GM15510 (cell line): ENCODE measurements around the gene ZNF837.
A peak's percentile ranks its signal among the peaks of the same experiment; 100 is the strongest.

ENCODE experiments used
- POLR2A ChIP-seq: IDR thresholded peaks from 3 replicates; pipeline ENCODE4 v1.6.1; 2011; ENCODE audit warnings: borderline replicate concordance; ENCODE audit not compliant: insufficient read length; ENCODE audit errors: extremely low read depth

ZNF837 gene

GRCh38 chr19:58399903-58400302 lies 19.1 kb upstream of the ZNF837 start:
- no peak for TF ChIP-seq POLR2A

DNA sequence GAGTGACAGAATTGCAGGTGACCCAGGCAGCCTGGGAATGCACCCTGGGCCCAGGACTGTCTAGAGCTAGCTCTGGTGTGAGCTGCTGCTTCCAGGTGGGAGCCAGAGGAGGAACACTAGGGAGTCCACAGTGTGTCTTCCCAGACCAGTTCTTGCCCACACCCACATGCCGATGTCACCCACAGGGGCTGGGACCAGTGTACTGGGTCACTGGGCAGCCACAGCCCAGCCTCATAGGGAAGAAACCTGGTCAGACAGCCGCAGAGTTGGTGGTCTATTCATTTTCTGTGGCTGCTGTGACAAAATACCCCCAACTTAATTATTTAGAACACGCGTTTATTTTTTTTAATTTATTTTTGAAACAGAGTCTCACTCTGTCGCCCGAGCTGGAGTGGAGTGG lies 17.7 kb upstream of the ZNF837 start:
- TF ChIP-seq POLR2A, result no peak

DNA sequence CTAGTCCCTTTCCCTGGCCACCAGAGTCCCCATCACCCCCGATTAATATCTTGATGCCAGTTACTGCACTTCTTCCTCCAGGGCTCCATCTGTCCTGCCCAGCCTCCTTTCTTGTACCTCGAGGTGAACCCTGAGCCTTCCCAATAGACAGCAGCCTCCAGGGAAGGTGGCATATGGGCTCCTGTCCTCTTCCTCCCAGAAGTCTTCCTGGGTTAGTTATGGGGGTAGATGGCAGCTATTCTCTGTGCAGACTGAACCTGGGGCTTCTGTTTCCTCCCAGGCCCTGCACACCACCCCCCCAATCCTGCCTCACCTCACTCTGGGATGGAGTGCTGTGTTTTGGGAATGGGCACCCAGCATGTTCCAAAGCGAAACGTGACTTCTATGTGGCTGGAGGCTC lies 17.3 kb upstream of the ZNF837 start:
- TF ChIP-seq POLR2A, result no peak

DNA sequence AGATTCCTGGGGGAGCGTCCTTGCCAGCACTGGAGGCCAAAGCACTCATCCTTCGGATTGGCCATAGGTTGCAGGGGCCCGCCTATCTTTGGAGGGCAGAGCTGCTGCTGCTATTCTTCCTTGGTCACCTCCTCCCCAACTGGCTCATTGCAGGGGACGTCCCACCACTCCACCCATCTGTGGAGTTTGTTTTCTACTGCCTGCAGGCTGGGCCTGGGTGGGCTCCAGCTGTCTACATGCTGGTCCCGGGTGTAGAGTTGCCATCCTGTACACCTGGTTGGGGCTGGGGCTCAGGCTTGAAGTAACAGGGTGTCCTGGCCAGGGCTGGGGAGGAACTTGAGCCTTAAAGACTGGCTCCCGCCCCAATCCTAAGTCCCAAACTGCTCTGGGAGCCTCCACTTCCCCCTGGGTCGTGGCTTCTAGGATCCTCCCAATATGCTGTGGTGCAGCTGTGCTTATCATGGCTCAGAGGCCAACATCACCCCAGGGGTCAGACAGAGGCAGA lies 16.8 kb upstream of the ZNF837 start:
- no peak for TF ChIP-seq POLR2A

DNA sequence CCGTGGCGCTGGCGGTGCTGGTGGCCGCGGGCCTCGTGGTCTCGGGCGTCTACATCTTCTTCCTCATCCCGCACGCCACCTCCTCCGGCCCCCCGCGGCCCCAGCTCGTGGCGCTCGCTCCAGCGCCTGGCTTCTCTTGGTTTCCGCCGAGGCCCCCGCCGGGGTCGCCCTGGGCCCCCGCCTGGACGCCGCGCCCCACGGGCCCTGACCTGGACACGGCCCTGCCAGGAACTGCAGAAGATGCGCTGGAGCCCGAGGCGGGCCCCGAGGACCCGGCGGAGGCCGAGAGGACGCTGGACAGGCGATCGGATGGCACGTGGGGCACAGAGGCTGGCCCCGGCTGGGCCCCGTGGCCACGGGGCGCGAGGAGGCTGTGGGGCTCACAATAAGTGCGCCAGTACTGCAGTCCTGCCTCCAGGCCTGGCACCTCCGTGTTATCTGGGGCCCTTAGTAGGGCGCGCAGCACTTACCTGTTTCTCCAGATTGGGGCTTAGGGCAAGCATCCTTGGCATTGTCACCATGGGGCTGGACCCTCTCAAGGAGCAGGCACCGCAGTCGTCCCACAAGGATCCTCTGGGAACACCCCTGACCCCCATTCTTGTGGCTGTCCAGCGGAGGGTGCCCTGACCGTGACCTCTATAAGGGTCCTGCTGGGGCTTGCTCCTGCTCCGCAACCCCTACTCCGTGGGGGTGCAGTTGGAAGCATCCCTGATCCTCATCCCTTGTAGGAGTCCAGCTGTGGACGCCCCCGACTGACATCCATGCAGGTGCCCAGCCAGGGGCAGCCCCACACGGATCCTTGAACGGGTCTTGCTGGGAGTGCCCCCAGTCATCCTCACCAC lies 16.1 kb upstream of the ZNF837 start:
- no peak for TF ChIP-seq POLR2A

GRCh38 chr19:58395979-58396627 lies 15.3 kb upstream of the ZNF837 start:
- TF ChIP-seq POLR2A, result peak; percentile 13

- no peak for TF ChIP-seq POLR2A
Observed at GRCh38 chr19:58395220-58395978, 14.6 kb upstream of the ZNF837 start, which contains the start of gene RNF225. Gene RNF225, plus strand, starts transcription at chr19:58395656. Its CDS starts 434 bp downstream, at chr19:58396090.

DNA sequence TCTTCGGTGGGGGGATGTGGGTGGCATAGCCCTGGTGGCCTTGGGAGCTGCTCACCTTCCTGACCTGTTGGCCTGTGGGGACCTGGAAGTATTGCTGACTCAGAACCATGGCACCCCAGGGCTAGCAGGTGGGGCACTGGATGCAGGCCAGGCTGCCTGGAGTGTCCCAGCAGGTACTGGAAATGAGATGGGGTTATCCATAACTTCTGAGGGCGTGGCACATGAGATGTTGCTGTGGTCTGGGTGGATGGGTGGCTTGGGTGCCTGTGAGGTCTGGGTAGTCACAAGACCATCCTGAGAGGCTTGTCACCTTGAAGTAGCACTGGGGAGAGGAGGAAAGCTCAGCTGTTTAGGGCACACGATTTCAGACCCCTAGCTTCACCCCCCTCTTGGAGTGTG lies 14.0 kb upstream of the ZNF837 start:
- TF ChIP-seq POLR2A, result no peak

DNA sequence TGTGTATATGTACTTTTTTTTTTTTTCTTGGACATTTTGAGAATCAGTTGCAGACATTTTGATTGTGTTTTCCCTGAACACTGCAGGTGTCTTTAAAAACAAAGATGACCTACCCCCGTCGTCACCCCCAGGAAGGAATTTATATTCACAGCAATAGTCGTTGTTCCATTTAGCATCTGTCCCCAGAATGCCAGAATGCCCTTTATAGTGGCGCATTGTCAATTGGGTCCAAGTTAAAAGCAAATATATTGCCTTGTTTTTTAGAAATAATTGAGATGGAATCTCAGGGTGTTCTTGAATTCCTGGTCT lies 12.8 kb upstream of the ZNF837 start:
- no peak for TF ChIP-seq POLR2A

GRCh38 chr19:58392945-58393724 lies 12.3 kb upstream of the ZNF837 start:
- no peak for TF ChIP-seq POLR2A

GRCh38 chr19:58388175-58388526 lies 7.3 kb upstream of the ZNF837 start:
- no peak for TF ChIP-seq POLR2A

- no peak for TF ChIP-seq POLR2A
Observed at GRCh38 chr19:58387338-58388174, 6.7 kb upstream of the ZNF837 start.

DNA sequence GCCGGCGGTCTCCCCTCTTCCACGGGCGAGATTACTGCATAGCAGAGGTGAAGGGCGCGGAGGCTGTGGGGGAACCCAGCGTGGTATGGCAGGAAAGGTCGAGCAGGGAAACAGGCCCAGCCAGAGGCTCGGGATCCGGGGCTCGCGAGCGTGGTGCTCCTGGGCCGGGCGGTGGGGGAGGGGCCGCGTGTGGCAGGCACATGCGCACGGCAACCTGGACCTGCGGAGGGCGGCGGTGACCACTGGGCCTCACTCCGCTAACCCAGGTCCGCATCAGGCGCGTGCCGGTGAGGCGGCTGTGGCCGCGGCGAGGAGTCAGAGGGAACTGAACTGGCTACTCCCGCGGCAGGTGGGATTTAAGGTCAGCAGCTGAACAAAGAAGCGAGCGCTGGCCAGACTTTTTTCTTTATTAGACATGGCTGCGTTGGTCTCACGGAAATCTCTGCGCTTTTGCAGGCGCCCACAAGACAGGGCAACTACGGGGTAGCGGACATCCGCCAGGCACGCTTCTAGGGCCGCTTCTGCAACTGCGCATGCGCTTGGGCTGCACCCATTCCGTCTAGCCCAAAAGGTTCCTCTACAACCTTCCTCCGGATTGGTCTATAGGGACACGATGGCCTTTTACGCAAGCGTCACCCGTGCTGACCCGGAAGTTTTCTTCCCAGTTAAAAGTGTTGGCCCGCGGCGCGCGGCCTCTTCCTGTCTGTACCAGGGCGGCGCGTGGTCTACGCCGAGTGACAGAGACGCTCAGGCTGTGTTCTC lies 5.9 kb upstream of the ZNF837 start, which contains the start of gene RPS5:
RPS5 (plus strand) TSS at position 694 of the 762 bp plus-strand sequence. CDS start 869 bp downstream, outside the sequence.
- peak; percentile 97 for TF ChIP-seq POLR2A
